H9 (cell line): ENCODE measurements around the gene P2RY8. TPM values are rescaled to one million over a fixed set of nuclear protein-coding genes. Genes with fewer than 3 reads are reported as not detected.

Source experiments
- DNase-seq: peaks from one replicate; pipeline ENCODE4 v3.0.0-alpha.2; 2017
- H2AFZ ChIP-seq: one replicate; pipeline ENCODE4 v1.6.1; 2013; ENCODE audit warnings: mild to moderate bottlenecking, low read length, control low read depth, moderate library complexity
- H2AK5ac ChIP-seq: 2 replicates; pipeline ENCODE4 v1.6.1; 2013; ENCODE audit warnings: low read length, control low read depth, mixed read lengths; ENCODE audit not compliant: insufficient read length
- H2BK120ac ChIP-seq: one replicate; pipeline ENCODE4 v1.6.1; 2013; ENCODE audit warnings: low read depth, mild to moderate bottlenecking, low read length, control low read depth, inconsistent platforms; ENCODE audit not compliant: poor library complexity, severe bottlenecking
- H2BK12ac ChIP-seq: 2 replicates; pipeline ENCODE4 v1.6.1; 2013; ENCODE audit warnings: low read length, control low read depth, mixed read lengths, low read depth; ENCODE audit not compliant: insufficient read length
- H2BK15ac ChIP-seq: 2 replicates; pipeline ENCODE4 v1.6.1; 2013; ENCODE audit warnings: low read depth, low read length, control low read depth
- H2BK20ac ChIP-seq: one replicate; pipeline ENCODE4 v1.6.1; 2013; ENCODE audit warnings: low read depth, mild to moderate bottlenecking, low read length, control low read depth, inconsistent platforms; ENCODE audit not compliant: poor library complexity, severe bottlenecking
- H2BK5ac ChIP-seq: 2 replicates; pipeline ENCODE4 v1.6.1; 2013; ENCODE audit warnings: low read length, control low read depth, mixed read lengths; ENCODE audit not compliant: insufficient read length
- H3K14ac ChIP-seq: 2 replicates; pipeline ENCODE4 v1.6.1; 2013; ENCODE audit warnings: low read length, control low read depth; ENCODE audit not compliant: insufficient read depth
- H3K18ac ChIP-seq: 2 replicates; pipeline ENCODE4 v1.6.1; 2013; ENCODE audit warnings: low read depth, mild to moderate bottlenecking, mixed read lengths, low read length, control low read depth; ENCODE audit not compliant: insufficient read length
- H3K23ac ChIP-seq: 2 replicates; pipeline ENCODE4 v1.6.1; 2013; ENCODE audit warnings: low read length, control low read depth, mixed read lengths, low read depth; ENCODE audit not compliant: insufficient read length
- H3K23me2 ChIP-seq: 2 replicates; pipeline ENCODE4 v1.6.1; 2013; ENCODE audit warnings: low read depth, mild to moderate bottlenecking, mixed read lengths, low read length, control low read depth; ENCODE audit not compliant: insufficient read length, poor library complexity, severe bottlenecking
- H3K27ac ChIP-seq: 2 replicates; pipeline ENCODE4 v1.5.1; 2013; ENCODE audit warnings: low read length, control low read depth, mixed read lengths, low read depth; ENCODE audit not compliant: insufficient read length
- H3K27me3 ChIP-seq: 2 replicates; pipeline ENCODE4 v1.6.1; 2013; ENCODE audit warnings: low read length, control low read depth, inconsistent platforms; ENCODE audit not compliant: insufficient read depth
- H3K4ac ChIP-seq: 2 replicates; pipeline ENCODE4 v1.6.1; 2013; ENCODE audit warnings: low read depth, mild to moderate bottlenecking, control low read depth, inconsistent platforms, low read length, moderate library complexity
- H3K4me1 ChIP-seq: 2 replicates; pipeline ENCODE4 v1.6.1; 2013; ENCODE audit warnings: low read length, control low read depth, inconsistent platforms; ENCODE audit not compliant: insufficient read depth
- H3K4me2 ChIP-seq: 2 replicates; pipeline ENCODE4 v1.6.1; 2013; ENCODE audit warnings: low read length, control low read depth, mixed read lengths; ENCODE audit not compliant: insufficient read length, insufficient read depth
- H3K56ac ChIP-seq: 2 replicates; pipeline ENCODE4 v1.6.1; 2013; ENCODE audit warnings: low read depth, mild to moderate bottlenecking, mixed read lengths, low read length, control low read depth; ENCODE audit not compliant: insufficient read length
- H3K79me1 ChIP-seq: 2 replicates; pipeline ENCODE4 v1.6.1; 2013; ENCODE audit warnings: low read depth, mild to moderate bottlenecking, moderate library complexity, low read length, control low read depth, inconsistent platforms; ENCODE audit not compliant: insufficient read depth, poor library complexity, severe bottlenecking
- H3K79me2 ChIP-seq: 2 replicates; pipeline ENCODE4 v1.6.1; 2013; ENCODE audit warnings: low read length, control low read depth, inconsistent platforms; ENCODE audit not compliant: insufficient read depth
- H3K9ac ChIP-seq: 2 replicates; pipeline ENCODE4 v1.6.1; 2013; ENCODE audit warnings: low read length, control low read depth, mixed read lengths; ENCODE audit not compliant: insufficient read length; ENCODE audit errors: extremely low read depth
- H3K9me3 ChIP-seq: one replicate; pipeline ENCODE4 v1.6.1; 2013; ENCODE audit warnings: low read depth, low read length, inconsistent platforms; ENCODE audit not compliant: control insufficient read depth
- H3T11ph ChIP-seq: one replicate; pipeline ENCODE4 v1.6.1; 2013; ENCODE audit warnings: mild to moderate bottlenecking, low read length, control low read depth, inconsistent platforms
- H4K20me1 ChIP-seq: one replicate; pipeline ENCODE4 v1.6.1; 2013; ENCODE audit not compliant: control insufficient read depth, insufficient read length, insufficient read depth
- H4K5ac ChIP-seq: 2 replicates; pipeline ENCODE4 v1.6.1; 2013; ENCODE audit warnings: low read depth, mild to moderate bottlenecking, mixed read lengths, low read length, control low read depth; ENCODE audit not compliant: insufficient read length
- H4K8ac ChIP-seq: replicated peaks from 2 replicates; pipeline ENCODE4 v1.6.1; 2013; ENCODE audit warnings: low read length, control low read depth, mixed read lengths, low read depth; ENCODE audit not compliant: insufficient read length
- H4K91ac ChIP-seq: 2 replicates; pipeline ENCODE4 v1.6.1; 2013; ENCODE audit warnings: low read depth, mild to moderate bottlenecking, moderate library complexity, mixed read lengths, low read length, control low read depth; ENCODE audit not compliant: insufficient read length
- H3K27ac Mint-ChIP-seq, 3 experiments: 2 replicates in 2 of 3; 3 replicates in 1 of 3; pipeline ENCODE4 v1.8.0; 2020 to 2021; ENCODE audit warnings: mixed read lengths in 3 of 3, mild to moderate bottlenecking in 1 of 3, moderate library complexity in 1 of 3
- H3K27me3 Mint-ChIP-seq: 2 replicates; pipeline ENCODE4 v1.8.0; 2021; ENCODE audit warnings: low read depth, mild to moderate bottlenecking, moderate library complexity, mixed read lengths
- H3K36me3 Mint-ChIP-seq, 3 experiments: 2 replicates in 2 of 3; 3 replicates in 1 of 3; pipeline ENCODE4 v1.8.0; 2020 to 2021; ENCODE audit warnings: low read depth in 3 of 3, mixed read lengths in 3 of 3; ENCODE audit not compliant: insufficient read depth in 1 of 3
- H3K4me1 Mint-ChIP-seq, 2 experiments: 2 replicates each; pipeline ENCODE4 v1.8.0; 2020; ENCODE audit warnings: mixed read lengths in 2 of 2
- H3K4me3 Mint-ChIP-seq, 2 experiments: 2 replicates in 1 of 2; 3 replicates in 1 of 2; pipeline ENCODE4 v1.8.0; 2020 to 2021; ENCODE audit warnings: mild to moderate bottlenecking in 2 of 2, mixed read lengths in 2 of 2, moderate library complexity in 1 of 2
- H3K9me3 Mint-ChIP-seq, 2 experiments: 2 replicates in 1 of 2; 3 replicates in 1 of 2; pipeline ENCODE4 v1.8.0; 2020; ENCODE audit warnings: mild to moderate bottlenecking in 2 of 2, mixed read lengths in 2 of 2, moderate library complexity in 1 of 2
- WGBS: extraction: QIAGEN DNeasy Blood & Tissue Kit; methylation state at CpG from one replicate; pipeline ENCODE4 v1.1.7; 2013; ENCODE audit warnings: missing lambda C conversion rate, low lambda C conversion rate, mixed read lengths; ENCODE audit not compliant: insufficient read length; ENCODE audit errors: extremely low coverage; 5-methylcytosine and 5-hydroxymethylcytosine counted together
- total RNA-seq: library from RNA; stranded (reverse); gene quantifications from 2 replicates; pipeline ENCODE4 v1.2.1, GENCODE V29; 2021
- TF ChIP-seq, protein P1 (sequence below): fragments of 200-600 bp; sonication (generic); conservative IDR thresholded peaks from 3 replicates; pipeline ENCODE4 v1.8.0; 2021; ENCODE audit warnings: antibody characterized with exemption, mild to moderate bottlenecking

The P2RY8 gene
- total RNA-seq, 1 experiment from 2014 or later: not detected

DNA sequence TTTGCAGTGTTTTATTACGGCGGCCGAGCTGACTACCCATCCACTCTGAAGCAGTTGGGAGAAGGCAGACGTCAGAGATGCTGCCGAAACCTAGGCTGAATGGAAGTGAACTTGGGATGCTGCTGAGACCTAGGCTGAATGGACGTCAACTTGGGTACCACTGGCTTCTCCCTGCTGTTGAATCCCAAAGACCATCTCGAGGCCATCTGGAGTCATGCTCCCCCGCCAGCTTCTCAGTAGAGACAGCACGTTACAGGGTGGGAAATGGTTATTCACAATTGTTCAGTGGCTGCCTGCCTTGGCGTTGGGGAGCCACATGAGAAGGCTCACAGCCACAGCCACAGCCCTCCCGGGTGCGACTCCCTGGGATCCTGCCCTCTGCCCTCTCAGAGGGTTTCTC, 40.9 kb downstream of the P2RY8 start:
- H2BK15ac ChIP-seq: no peak overlapping the region
- no peak overlapping the region for H3K18ac ChIP-seq
- H3K23me2 ChIP-seq: no peaks in the 10 kb centered on the region
- no CpG with 5 or more reads among the region's 12 CpGs for WGBS
- no peak overlapping the region for H2BK120ac ChIP-seq
- H3K27me3 ChIP-seq: no peaks in the 10 kb centered on the region
- H2AK5ac ChIP-seq: no peak overlapping the region
- H3K4ac ChIP-seq: no peak overlapping the region
- H3K79me1 ChIP-seq: no peaks in the 10 kb centered on the region
- no peak for DNase-seq
- no peaks in the 10 kb centered on the region for H3K9me3 ChIP-seq
- H3K9me3 Mint-ChIP-seq: peaks cover 10 to 13% of the 10 kb centered on the region in 2 experiments
- H3K4me3 Mint-ChIP-seq: no peak overlapping the region; a peak in 1 of 5 replicates
- H3K23ac ChIP-seq: no peak overlapping the region
- TF ChIP-seq, protein P1, sequence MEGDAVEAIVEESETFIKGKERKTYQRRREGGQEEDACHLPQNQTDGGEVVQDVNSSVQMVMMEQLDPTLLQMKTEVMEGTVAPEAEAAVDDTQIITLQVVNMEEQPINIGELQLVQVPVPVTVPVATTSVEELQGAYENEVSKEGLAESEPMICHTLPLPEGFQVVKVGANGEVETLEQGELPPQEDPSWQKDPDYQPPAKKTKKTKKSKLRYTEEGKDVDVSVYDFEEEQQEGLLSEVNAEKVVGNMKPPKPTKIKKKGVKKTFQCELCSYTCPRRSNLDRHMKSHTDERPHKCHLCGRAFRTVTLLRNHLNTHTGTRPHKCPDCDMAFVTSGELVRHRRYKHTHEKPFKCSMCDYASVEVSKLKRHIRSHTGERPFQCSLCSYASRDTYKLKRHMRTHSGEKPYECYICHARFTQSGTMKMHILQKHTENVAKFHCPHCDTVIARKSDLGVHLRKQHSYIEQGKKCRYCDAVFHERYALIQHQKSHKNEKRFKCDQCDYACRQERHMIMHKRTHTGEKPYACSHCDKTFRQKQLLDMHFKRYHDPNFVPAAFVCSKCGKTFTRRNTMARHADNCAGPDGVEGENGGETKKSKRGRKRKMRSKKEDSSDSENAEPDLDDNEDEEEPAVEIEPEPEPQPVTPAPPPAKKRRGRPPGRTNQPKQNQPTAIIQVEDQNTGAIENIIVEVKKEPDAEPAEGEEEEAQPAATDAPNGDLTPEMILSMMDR: no peak
- no peak overlapping the region for H2AFZ ChIP-seq
- no peak overlapping the region for H3K56ac ChIP-seq
- no peaks in the 10 kb centered on the region; a peak in 1 of 7 replicates for H3K36me3 Mint-ChIP-seq
- H3K9ac ChIP-seq: no peak overlapping the region
- H3T11ph ChIP-seq: no peak overlapping the region
- H3K14ac ChIP-seq: no peak overlapping the region
- no peak overlapping the region for H4K91ac ChIP-seq
- H4K20me1 ChIP-seq: no peaks in the 10 kb centered on the region
- H3K27ac ChIP-seq: no peak overlapping the region
- H4K8ac ChIP-seq: no peak overlapping the region
- H2BK20ac ChIP-seq: no peak overlapping the region
- H4K5ac ChIP-seq: no peak overlapping the region
- no peaks in the 10 kb centered on the region for H3K4me1 ChIP-seq
- no peak overlapping the region for H2BK12ac ChIP-seq
- no peak overlapping the region for H2BK5ac ChIP-seq
- H3K27me3 Mint-ChIP-seq: peaks cover 5% of the 10 kb centered on the region
- no peaks in the 10 kb centered on the region for H3K79me2 ChIP-seq
- H3K27ac Mint-ChIP-seq: no peak overlapping the region
- no peak overlapping the region for H3K4me2 ChIP-seq
- peaks cover 3 to 8% of the 10 kb centered on the region in 2 experiments; a peak in 3 of 4 replicates for H3K4me1 Mint-ChIP-seq
